Omental fat pad (tissue), 4 donors: ENCODE data around the gene IRF7. TPM values are rescaled to one million over a fixed set of nuclear protein-coding genes. Genes with fewer than 3 reads are reported as not detected.

ENCODE experiments used
- ATAC-seq: fragments of 150-250 bp; one replicate; pipeline ENCODE4 v1.9.1; 2016; ENCODE audit warnings: mild to moderate bottlenecking, moderate library complexity; ENCODE audit not compliant: low FRiP score
- DNase-seq: peaks from one replicate; pipeline ENCODE4 v3.0.0-alpha.2; 2019; ENCODE audit warnings: low spot score
- CTCF ChIP-seq, 3 donors: fragments of 450-650 bp; IDR thresholded peaks; one replicate each; pipeline ENCODE4 v1.5.1; 2016 to 2017; ENCODE audit warnings: antibody characterized with exemption in 3 of 3, mild to moderate bottlenecking in 3 of 3, moderate library complexity in 2 of 3
- total RNA-seq, 4 donors: library from RNA; depleted of rRNA; stranded (reverse); fragments of >200 nt; gene quantifications; one replicate each; pipeline ENCODE4 v1.1.0, GENCODE V29; 2016

The IRF7 gene
- total RNA-seq, 4 donors from 2014 or later, result 15.4 to 56.8 (median 35.6) TPM

DNA sequence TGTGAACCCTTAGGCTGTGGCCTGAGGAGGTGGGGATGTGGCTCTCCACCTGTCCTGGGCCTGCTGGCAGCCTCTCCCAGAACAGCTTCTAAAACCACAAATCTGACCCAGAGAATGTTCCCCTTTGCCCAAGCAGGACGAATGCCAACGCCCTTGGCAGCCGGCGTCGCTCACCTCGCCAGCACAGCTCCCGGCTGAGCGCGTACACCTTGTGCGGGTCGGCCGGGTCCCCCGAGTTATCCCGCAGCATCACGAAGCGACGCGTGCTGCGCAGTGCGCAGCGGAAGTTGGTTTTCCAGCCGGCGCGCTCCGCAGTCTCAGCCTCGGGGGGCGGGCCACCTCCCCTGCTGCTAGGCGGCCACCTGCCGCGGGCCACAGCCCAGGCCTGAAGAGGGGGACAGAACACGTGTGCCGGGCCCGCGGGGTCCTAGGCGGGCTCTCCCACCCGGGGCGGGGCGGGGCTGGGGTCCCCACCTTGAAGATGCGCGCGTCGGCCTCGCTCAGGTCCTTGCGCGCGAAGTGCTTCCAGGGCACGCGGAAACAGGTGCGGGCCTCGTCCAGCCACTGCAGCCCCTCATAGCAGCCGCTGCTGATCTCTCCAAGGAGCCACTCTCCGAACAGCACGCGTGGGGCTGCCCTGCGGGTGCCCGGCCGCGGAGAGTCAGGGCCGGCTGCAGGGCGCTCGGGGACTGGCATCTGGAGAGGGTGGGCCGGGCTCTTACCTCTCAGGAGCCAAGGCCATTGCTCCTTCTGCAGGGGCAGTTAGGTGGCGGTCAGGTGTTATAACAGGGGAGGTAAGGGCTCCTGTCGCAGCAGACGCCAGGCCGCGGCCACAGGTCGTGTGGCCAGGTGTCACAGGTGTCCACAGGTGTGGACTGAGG is 887 bp downstream of the IRF7 start:
- ATAC-seq (no peak), DNase-seq (no peak)
- TF ChIP-seq CTCF (IDR thresholded peaks at IDR 0.05), result no peak

DNA sequence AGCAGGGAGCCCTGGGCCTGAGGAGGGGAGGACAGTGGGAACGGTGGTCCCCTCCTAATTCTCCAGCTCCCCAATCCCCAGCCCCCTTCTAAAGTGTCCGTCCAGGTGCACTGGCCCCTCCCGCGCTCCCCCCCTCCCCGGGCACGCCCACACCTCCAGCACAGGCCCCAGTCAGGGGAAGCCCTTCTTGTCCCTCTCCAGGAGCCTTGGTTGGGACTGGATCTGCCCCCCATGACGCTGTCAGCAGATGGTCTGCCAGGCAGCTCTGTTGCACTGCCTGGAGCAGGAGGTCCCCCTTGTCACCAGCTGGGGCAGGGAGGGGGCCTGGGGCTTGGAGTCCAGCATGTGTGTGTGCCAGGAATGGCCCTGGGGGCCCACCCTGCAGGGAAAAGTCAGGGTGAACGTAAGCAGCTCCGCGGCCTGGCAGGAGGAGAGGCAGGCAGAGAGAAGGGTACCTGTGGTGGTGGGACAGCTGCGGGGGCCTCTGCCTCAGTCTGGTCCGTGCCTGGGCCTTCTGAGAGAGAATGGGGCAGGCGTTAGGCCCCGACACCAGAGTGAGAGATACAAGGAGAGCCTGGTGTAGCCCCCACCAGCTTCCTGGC is 1.6 kb downstream of the IRF7 start:
- no peak for TF ChIP-seq CTCF (IDR thresholded peaks at IDR 0.05)
- ATAC-seq (no peak), DNase-seq (no peak)

GRCh38 chr11:613369-613968 is 2.3 kb downstream of the IRF7 start:
- ATAC-seq (no peak), DNase-seq (peak; percentile 69)
- no peak for TF ChIP-seq CTCF (IDR thresholded peaks at IDR 0.05)

GRCh38 chr11:612961-613300 is 2.8 kb downstream of the IRF7 start:
- DNase-seq (no peak), ATAC-seq (no peak)
- TF ChIP-seq CTCF (IDR thresholded peaks at IDR 0.05), result no peak

DNA sequence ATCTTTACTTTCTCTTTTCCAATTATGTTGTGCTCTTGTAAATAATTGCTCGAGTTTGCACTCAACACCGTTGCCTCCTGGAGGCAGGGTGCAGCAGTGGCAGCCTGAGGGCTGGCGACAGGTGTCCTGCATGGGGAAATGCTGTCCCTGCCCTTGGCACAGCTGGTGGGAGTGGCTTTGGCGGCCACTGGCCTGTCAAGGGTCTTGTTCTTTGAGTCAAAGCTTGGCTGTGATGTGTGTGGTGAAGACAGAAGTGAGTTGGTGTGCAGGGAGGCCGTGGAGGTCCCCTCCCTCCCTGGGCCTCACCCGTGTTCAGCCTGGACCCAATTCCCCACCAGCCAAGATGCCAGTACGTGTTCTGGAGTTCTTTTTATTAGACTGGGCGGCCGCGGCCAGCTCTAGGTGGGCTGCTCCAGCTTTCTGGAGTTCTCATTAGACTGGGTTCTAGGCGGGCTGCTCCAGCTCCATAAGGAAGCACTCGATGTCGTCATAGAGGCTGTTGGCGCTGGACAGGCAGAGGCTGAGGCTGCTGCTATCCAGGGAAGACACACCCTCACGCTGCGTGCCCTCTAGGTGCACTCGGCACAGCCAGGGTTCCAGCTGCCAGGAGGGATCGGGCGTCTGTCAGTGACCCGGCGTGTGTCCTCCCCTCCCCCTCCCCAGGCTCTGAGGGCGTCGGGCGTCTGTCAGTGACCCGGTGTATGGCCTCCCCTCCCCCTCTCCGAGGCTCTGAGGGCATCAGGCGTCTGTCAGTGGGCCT is 3.4 kb downstream of the IRF7 start:
- ATAC-seq, result no peak
- TF ChIP-seq CTCF (IDR thresholded peaks at IDR 0.05), result no peak
- no peak for DNase-seq

- ATAC-seq, result no peak
Observed at GRCh38 chr11:611001-611996, 4.5 kb downstream of the IRF7 start.

More at GRCh38 chr11:611001-611996, 4.5 kb downstream of the IRF7 start:
- TF ChIP-seq CTCF (IDR thresholded peaks at IDR 0.05), result no peak
- DNase-seq, result no peak
